NCI-H128 (cell line): ENCODE data around the gene ALS2CL.

ENCODE experiments used
- DNase-seq: peaks from one replicate; lab custom pipeline; 2025; ENCODE audit not compliant: unreplicated experiment; lab: John Stamatoyannopoulos, UW

The ALS2CL gene

DNA sequence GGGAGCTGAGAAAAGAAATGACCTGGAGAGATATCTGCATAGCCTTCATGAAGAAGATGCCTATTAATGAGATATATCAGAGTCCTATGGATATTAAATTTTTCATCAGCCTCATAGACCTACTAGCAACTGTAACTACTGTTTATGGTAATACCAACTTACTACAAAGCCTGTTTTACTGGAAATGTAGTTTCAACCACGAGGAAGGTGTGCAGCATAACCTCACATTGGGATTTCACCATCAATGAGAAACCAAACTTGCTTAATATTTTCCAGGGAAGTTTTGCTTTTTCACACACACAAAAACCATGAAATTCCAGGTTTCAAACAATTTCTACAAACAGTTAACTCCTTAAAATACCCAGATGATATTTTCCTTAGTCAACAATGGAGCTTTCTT is 49.8 kb downstream of the ALS2CL start:
- no peak for DNase-seq

DNA sequence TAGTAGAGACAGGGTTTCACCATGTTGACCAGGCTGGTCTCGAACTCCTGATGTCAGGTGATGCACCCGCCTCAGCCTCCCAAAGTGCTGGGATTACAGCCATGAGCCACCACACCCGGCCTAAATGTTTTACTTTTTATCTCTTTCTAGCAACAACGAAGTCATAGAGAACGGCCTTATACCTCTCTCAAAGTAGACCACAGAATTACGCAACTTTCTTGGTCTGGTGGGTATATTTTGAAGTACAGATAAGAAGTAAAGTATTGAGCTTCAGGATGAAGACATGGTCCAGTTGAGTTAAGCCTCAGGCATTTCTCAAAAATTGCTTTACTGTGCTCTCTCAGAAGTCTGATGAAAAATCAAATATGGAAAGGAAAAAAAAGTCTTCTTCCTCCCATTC is 50.5 kb downstream of the ALS2CL start:
- DNase-seq, result no peak

DNA sequence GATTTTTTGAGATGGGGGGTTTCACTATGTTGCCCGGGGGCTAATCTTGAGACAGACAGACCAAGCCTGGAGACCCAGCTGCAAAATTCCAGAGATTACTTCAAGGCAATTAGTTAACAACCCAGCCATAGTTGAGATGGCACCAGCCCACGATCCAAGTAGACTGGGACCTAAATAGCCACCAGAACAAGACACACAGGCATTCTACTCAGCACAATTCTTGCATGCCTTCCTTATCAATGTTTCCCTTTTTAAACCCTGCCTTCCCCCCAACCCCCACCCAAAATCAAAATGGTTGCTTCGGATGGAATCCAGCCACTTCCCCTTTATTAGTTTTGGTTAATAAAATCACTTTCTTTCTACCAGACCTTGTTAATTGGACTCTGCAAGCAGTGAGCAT is 52.6 kb downstream of the ALS2CL start:
- DNase-seq, result no peak

DNA sequence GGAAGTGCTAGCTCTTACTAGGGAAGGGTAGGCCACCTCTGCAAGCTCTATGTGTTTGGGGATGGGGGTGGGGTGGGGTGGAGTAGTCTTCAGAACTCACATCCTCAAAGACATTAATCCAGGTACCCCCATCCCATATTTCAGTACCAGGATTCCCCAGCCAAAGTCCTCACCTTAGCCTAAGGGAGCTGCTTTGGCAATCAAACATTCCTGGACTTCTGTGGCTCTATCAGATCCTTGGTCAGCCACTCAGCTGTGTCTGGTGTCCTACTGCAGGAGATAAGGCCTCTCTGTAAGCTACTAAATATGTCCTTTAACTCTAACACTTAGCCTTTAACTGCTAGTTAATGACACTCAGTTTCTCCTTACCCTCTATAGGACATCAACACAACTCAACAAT is 54.3 kb downstream of the ALS2CL start:
- DNase-seq, result no peak

DNA sequence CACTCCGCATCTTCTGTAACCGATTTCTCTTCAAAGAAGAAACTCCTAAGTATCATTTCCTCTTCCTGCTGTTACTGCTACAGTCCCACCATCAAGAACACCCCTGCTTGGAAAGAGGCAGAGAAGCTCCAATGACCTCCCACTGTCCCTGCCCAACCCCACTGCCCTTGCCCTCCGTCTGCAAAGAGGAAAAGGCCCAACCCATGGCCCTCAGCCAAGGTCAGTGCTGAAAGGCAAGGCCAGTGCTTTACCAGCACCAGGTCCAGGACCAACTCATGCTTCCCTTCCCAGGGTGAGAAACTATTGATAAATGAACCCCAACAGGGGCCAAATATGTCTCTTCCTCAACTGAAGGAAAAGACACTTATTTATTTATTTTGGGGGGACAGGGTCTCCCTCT is 58.6 kb downstream of the ALS2CL start:
- no peak for DNase-seq

DNA sequence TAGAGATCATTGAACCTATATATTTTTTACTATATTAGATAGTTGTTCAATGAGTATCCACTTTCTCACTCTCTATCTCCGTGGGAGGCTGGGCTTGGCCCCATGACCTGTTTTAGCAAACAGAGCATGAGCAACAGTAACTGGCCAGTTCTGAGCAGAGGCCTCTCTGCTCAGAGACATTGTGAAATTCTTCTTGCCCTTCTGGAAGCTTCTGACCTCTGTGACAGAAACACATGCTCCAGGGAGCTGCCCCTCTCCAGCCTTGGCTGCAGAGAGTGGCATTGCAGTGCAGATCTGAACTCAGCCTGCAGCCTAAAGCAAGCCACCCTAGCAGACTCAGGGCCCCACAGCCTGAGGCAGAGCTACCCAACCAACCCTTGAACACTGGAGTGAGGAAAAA is 60.7 kb downstream of the ALS2CL start:
- no peak for DNase-seq

DNA sequence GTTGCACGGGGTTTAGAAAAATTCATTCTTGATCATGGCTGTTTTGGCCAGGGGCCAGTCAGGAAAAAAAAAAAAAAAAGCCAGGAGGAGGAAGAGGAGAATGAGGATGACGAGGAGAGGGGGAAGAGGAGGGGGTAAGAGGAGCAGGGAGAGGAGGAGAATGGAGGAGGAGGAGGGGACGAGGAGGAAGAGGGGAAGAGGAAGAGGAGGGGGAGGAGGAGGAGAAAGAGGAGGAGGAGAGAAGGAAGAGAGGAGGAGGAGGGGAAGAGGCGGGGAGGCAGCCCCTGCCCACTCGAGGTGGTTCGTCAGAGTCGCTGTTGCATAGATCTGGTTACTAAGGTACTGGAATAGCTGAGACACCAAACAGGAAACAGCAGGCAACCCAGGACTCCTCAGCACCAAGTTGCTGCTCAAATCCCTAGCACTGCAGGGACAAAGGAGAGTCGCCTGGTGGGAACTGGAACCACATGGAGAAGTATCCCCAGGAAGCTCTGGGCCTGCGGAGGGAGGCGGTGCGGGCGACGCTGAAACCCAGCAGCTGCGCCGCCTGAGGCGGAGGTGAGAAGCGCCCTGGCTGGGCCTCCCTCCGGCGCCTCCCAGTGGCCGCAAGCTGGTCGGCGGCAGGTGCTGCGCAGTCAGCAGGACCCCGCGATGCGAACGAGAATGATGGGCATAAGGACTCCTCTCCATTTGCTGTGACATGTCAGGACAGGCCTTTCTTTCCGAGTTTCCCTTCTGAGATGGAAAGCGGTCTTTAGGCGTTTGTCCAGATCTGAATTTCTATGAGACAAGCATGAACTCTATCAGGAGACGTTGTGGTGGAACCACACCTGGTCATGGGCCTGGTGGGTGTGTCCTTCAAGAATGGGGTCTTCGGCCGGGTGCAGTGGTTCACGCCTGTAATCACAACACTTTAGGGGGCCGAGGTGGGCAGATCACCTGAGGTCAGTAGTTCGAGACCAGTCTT is 63.6 kb downstream of the ALS2CL start:
- DNase-seq, result no peak

DNA sequence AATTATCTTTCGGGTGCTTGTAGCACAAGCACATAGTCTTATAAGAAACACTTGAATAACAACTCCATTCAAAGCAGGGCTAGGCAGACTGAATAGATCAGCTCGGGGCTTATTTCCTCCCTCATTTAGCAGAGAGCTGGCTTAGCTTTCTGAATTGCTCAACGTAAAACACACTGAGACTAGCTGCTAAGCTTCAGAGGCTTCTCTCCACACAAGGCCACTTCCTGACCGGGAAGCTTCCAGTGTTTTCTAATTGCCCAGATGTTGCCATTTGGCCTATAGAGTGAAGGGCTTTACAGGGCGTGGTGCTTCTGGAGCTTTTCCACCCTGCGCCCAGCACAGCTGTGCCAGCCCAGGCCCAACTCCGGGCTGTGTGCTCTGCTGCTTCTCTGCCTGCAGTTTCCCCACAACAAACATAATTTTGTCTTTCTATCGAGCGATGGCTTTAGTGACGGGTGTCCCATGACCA is 64.5 kb downstream of the ALS2CL start:
- no peak for DNase-seq

DNA sequence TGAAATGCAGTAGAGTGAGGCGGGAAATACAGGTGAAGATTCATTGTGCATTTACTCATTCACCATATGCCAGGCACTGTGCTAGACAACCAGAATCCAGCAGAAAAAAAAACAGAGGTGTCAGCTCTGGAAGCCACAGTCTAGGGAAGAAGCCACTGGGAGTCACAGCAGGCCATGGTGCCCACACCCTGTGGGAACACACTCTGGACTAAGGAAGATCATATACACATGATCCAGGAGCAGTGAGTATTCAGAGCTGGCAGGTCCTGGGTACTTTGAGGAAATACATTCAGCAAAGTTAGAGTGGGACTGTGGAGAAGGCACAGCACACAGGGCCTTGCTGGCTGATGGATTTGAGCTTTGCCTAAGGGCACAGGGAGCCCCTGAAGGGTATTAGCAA is 66.4 kb downstream of the ALS2CL start:
- no peak for DNase-seq

DNA sequence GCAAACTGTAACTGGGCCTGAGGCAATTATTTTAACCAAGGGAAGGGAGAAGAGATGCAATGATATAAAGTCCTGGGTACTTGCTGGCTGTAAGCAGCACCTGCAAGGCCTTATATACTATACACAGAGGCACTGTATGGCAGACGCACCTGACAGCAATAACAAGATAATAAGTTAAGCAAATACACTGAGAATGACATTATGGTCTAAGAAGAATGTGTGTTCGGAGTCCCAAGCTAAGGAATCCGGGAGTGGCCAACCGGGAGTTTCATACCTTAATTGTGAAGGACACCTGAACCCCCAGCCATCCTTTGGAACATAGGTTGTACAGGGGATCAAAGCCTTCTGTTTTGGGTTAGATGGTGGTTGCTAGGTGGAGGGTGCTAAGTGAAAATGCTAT is 67.4 kb downstream of the ALS2CL start:
- DNase-seq, result no peak

DNA sequence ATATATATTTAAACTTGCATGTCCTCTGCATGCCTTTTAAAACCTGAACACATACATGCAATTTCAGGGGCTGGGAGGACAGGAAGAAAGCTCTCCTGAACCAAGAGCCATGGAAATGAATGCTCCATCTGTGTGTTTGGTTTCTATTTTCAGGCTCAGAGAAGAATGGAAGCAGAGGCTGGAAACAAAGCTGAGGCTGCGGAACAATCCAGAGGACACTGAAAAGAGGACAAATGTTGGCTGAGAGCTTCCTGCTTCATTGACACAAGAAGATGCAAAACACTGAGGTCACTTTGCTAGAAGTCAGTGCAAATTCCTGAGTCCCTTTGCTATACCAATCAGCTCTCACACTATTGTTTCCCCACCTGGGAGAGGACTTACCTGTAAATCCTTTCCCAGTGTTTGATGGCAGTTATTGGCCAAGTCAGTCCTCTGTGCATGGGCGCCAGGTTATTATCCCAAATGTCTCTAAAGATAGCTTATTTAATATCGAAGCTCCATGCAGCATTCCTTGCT is 68.4 kb downstream of the ALS2CL start:
- no peak for DNase-seq

DNA sequence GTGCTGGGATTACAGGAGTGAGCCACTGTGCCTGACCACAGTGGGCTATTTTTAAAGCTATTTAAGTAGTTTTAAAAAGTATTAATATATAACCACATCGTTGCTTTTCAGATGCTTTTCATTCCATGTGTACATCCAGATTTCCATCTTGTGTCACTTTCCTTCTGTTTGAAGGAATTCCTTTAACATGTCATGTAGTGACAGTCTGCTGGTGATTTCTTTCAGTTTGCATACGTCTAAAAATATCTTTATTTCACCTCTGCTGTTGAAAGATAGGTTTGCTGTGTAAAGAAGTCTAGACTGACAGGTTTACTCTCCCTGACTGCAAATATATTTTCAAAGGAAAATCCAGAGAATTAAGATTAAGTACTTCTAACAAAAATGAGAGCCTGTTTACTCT is 68.9 kb downstream of the ALS2CL start:
- no peak for DNase-seq

DNA sequence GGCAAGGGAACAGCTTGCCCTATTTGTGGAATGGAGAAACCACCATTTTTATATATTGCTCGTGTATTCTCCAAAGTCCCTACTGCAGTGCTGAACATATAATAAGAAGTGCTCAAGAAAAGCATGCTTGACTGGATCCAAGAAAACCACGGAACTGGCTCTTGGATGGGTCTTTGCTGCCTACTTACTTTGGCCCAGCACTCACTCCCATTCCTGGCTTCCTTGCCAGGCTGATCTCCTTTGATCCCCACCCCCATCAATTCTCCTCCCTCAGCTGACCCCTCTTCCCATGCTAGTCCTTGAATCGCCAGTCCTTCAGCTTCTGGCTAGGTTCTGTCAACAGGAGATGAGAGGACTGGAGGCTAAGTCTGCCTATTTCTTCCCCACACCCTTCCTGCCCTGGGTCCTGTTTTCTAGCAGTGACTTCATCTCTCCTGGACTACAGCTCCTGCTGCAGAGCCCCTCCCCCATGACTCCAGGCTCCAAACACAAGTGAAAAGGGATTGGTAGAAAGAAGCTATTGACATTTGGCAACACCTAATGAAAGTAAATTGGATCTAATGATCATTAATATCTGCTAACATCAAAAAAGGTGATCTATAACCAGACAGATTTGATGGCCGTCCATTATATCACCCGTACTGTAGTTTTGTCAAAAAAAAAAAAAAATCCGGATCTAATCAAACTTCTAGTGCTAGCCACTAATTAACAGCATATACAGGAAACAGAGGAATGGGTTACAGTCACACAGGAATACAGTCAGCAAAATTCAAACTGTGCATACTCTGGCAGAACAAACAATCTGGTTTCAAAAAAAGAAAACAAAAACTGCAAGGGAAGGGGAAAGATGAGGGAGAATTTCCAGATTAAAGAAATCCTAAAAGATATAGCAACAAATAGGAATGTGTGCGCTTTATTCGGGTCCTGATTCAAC is 73.4 kb downstream of the ALS2CL start:
- DNase-seq, result no peak
